Measurements from ENCODE around the gene FKBP8.
A peak's percentile ranks its signal among the peaks of the same experiment; 100 is the strongest.

Gene FKBP8

DNA sequence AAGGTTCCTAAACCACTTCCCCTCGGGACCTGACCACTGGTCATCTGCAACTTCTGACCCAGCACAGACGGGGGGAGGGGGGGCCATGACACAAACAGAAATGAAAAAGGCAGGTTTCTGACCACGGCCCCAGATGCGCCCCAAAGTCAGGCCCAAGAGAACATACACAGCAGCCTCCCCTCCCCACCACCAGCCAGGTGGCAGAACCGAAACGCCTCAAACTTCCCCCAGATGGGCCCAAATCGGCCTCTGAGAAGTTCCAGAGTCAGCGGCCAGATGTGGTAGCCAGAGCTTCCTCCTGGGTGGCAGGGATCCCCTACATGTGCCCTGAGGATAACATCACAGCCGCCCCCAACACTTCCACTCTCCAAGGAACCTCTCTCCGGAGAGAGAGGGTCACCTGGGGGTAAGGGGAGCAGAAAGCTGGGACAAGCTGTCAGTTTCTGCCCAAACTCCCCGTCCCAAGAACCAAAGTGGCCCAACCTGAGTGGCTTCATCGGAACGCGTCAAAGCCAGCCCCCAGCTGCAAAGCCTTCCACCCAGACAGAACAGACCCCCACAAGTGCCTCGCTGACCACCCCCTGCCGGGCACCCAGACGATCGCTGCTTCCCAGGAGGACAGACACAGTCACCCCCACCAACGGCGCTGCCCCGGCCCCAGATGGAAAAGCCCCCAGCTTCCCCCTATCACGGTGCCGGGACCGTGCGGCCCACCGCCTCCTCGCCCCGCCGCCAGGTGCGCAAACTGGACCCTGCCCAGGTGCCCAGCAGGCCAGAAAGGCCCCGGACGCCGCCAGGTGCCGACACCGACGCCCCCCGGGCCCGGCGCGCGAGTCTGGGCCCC is 22.3 kb downstream of the FKBP8 start:
- peak; percentile 75 for DNase-seq

- peak; percentile 86 for DNase-seq
Observed at GRCh38 chr19:18519962-18520847, 23.2 kb downstream of the FKBP8 start.

- no peak for DNase-seq
Observed at GRCh38 chr19:18518639-18519038, 24.7 kb downstream of the FKBP8 start.

DNA sequence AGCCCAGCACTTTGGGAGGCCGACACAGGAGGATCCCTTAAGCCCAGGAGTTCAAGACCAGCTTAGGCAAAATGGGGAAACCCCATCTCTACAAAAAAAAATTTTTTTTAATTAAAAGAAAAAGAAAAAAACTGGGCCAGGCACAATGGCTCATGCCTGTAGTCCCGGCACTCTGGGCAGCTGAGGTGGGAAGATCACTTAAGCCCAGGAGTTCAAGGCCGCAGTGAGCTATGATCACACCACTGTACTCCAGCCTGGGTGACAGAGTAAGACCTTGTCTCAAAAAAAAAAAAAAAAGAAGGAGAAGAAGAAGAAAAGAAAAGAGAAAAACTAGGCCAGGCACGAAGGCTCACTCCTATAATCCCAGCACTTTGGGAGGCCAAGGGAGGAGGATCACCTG is 25.8 kb downstream of the FKBP8 start:
- no peak for DNase-seq

DNA sequence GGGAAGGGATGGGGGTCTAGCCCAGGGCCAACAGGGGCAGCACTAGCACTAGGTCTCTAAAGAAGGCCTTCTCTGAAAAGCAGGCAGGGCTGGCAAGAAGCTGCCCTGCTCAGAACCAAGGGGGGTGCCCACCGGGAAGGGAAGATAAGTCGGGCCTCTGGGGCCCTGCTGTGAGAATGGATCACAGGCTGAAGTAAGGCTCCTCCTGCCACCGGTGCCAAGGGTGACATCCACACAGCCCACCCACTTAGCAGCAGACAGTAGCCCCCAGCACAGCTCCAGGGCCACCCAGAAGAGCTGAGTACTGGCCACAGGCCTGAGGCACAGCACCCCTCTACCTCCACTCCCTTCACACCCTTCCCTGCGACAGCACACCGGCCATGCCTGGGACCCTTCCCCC is 27.4 kb downstream of the FKBP8 start:
- no peak for DNase-seq

DNA sequence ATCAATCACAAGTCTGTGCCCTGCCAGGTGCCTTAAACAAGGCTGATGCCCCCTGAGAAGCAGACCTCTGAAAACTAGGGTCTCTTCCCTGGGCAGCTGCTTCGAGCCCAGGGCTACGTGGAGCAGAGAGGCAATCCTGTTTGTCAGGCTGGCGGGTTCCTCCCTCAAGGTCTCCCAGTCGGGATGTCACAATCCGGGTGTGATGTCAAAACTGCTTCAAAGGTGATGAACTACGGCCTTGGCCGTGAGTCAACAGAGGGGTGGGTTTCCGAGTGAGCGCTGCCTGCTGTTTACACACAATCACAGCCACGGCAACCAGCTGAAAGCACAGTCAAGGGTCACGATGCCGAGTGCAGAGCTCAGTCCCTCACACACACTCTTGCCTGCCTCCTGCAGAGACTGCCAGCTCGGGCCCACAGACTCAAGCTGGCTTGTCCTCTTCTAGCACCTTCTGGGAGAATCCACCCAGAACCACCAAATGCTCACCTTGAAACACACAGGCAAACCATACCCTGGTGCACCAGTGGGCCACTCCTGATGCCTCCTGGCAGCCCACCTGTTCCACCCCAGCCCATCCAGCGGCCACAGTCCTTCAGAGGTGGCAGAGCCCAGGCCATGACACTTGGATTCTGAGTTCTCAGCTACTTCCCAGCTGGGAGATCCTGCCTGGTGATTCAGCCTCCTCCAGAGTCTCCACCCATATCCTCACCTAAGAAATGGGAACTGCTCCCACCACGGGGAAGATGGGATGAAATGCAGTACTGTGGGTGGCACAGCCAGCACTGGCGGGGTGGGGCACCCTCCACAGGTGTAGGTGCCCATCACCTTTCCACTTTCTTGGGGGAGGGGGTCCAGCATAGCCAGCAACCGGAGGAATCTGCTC is 28.3 kb downstream of the FKBP8 start:
- DNase-seq, result peak; percentile 71

DNA sequence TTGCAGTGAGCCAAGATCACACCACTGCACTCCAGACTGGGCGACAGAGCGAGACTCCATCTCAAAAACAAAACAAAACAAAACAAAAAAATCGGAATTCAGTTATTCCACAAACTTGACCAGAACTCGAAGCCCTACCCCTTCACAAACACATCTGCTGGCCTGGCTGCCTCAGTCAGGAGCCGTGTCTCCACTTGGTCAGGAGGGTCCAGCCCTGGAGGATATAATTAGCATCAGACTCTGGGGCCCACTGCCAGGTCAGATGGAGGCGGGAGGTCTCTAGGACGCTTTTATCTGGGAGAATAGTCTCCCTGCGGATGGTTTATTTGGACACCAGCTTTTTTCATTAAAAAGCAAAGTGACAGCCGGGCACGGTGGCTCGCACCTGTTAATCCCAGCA is 29.5 kb downstream of the FKBP8 start:
- DNase-seq, result no peak

- no peak for DNase-seq
Observed at GRCh38 chr19:18510216-18510615, 33.2 kb downstream of the FKBP8 start.

DNA sequence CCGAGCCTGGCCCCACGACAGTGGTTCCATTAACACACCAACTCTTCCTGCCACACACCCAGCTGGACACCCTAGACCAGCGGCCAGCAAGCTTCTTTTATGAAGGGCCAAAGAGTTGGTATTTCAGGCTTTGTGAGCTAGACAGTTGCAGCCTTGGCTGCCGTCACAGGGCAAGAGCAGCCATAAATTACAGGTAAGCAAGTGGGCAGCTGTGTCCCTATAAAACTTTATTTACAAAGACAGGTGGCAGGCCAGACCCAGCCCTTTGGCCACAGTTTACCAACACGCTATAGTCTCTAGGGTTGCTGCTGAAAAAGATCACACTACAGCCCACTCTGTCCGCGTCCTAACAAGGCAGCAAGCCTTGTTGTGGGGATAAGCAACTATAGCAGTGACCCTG is 34.8 kb downstream of the FKBP8 start:
- no peak for DNase-seq

- DNase-seq, result no peak
Observed at GRCh38 chr19:18507727-18508440, 35.5 kb downstream of the FKBP8 start.

DNA sequence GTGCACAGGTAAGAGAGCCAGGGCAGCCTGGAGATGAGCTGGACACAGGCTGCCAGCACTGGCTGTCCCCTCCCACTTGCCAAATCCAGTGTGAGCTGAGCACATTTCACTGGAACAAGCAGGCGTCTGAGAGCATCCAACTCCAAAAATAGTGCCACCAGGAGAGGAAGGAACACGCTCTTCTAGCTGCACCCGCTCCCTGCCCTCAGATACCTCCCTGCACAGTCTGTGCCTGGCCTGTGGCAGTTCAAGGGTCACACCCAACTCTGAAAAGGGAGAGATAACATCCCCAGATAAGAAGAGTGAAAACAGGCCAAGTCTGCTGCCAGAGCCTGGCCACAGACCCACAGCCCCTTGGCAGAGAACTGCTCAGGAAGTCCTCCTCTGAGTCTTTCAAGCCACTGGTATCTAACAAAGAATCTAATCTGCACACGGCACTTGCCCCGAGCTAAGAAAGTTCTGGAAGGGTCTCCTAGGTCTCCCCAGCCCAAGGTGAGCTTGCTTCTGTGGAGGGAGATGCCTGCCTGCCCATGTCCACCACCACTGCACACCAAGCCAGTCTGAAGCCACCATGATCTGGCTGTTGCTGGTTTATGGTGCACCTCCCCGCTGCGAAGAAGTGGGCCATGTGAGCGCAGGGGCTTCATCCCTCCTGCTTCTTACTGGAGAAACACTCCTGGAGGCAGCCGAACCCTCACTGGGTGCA is 36.2 kb downstream of the FKBP8 start:
- peak; percentile 73 for DNase-seq

DNA sequence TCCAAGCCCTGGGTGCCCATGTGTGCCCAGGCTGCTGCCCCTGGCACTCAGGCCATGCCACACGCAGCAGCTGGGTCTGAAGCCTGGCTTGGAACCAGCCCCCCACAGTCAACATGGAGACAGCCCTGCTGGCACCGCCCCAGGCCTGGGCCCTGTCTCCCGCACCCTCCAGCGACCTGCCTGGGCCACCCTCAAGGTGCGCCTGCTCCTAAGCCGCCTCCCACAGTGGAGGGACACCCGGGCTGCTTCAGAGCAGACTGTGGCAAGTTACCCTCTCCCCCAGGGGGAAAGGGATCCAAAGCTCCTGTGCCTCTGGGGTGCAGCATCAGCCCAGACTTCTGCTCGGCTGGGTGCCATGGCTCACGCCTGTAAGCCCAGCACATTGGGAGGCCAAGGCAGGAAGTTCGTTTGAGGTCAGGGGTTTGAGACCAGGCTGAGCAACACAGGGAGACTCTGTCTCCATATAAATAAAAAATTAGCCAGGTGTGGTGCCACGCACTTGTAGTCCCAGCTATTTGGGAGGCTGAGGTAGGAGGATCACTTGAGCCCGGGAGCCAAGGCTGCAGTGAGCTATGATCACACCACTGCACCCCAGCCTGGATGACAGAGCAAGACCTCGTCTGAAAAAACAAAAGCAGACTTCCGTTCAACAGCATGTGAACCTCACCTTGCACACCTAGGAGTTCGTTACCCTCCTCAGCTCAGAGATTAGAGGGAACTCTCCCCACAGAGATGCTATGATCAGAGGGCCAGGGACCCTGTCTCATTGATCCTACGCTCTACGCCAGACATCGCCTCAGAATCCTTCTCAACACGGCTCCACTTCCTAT is 37.1 kb downstream of the FKBP8 start:
- DNase-seq, result no peak

- peak; percentile 73 for DNase-seq
Observed at GRCh38 chr19:18504886-18505610, 38.3 kb downstream of the FKBP8 start.

GRCh38 chr19:18503971-18504885 is 39.1 kb downstream of the FKBP8 start:
- no peak for DNase-seq

DNA sequence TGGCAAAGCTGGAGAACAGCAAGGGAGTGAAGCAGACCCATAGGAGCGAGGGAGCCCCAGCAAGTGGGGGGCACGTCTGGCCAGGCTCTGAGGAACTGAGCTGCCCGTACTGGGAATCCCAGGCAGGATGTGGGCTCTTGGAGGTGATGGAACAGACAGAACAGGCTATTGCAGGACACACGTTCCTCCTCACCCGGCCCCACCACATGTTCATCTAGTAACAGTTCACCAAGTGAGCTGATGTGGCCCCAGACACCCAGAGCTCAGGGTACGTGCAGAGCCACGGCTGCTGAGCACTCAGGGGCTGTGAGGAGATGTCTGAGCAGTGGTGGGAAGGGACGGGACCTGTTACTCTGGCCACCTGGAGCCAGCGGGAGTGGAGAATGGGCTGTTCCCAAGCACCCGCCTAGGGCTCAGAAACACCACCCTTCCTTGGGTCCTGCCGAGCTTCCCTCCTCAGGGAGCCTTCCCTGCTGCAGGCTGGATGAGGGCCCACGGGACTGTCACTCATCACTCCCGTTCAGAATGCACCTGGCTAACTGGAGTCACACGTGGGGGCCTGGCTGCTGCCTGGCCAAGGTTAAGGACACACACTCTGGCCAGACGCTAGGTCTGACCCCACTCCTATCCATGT is 39.9 kb downstream of the FKBP8 start:
- no peak for DNase-seq

DNA sequence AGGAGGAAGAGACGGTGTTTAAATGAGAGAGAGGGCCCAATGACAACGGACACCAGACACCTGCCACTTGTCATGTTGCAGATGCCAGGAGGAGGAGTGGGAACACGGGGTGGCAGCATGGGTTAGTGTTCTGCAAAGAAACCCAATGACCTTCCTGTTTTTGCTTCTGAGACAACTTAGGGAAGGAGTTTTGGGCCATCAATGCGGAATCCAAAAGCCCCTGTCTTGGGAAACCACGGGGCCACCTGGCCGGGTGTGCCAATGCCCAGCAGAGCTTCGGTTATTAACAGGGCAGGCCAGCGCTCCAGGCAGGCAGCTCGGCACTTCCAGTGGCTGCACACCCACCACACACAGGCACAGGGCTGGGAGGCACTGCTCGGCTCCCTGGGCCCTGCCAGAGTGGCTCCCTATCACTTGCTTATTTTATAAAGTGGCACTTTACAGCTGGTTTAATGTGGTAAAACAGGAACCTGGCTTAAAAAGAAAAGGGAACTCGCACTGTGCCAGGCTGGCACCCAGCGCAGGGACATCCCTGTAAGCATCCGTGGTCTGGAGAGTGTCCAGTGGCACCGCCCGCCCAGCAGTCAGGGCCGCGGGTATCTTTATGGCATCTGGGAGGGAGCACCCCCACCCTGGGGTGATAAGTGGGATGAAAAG is 40.6 kb downstream of the FKBP8 start:
- DNase-seq, result no peak

DNA sequence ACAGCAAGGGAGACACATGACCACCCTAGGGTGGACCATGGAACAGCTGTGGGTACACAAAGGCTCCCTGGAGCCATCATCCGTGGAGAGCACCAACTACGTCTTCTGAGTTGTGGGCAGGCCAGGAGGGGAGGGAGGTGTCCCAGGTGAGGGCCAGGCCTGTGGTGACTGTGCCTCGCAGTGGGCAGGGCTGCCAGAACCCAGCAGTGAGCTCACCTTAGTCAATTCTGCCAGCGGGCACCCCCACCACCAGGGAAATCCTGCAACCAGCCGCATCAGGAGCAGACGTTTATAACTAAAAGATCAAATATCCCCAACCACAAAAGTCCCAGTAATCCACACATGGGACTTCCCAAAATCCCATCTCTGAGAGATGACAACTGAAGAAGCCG is 41.1 kb downstream of the FKBP8 start:
- no peak for DNase-seq

DNA sequence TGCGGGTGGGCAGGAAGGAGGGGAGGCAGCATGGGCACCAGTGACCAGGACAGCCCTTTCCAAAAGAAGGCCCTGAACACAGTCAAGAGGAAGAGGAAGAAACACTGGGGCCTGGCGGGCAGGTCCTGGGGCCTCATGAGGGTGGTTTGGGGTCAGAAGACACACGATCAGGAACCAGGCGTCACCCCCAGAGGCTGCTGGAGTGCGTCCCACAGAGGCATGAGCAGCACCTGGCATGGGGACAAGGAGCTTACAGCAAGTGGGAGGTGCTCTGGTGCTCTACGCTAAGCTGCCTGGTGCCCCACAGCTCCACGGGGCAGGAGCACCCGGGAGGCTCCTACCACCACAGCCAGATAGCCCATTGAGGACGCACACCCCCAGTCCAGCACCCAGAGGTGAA is 41.5 kb downstream of the FKBP8 start:
- no peak for DNase-seq
